Measurements from ENCODE around the gene PEX14.

DNA sequence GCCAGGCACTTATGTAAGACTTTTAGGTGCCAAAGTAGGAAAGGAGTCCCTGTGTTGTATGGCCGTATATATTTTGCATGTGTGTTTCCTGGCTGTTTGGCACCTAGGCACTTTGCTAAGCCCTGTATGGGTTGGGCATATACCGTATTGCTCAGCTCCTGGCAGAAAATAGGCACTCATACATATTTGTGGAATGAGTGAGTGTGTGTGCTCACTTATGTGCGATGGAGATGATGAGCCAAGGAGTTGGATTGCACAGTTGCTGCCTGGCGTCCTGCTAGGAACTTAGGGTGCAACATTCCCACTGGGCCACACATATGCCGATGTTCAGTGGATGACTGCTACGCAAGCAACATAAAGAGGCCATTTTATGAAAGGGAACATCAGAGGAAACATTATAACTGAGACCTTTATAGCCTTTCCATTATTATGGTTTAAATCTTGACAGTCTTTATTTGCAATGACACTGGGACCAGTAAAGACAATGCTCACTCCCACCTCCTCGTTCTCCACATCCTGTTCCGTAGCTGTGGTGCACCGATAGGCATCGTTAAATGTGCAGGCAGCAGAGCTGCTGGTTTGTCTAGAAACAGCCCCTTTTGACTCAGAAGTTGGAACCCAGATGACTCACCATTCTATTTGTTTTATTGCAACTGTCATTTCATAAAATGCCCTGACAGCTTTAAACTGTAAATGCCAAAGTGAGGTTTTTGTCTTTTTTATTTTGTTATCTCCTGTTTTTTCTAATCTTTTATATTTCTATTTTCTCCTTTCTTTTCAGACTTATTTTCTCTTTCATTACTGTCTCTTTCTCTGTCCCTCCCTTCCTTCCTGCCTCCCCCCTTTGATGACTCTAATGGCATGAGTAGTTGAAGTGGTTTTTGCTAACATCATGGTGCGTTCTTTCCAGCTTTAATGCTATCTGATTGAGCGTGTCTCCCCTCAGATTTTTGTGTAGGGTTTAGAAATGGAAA, 36.1 kb downstream of the PEX14 start:
- TF ChIP-seq CTCF (IDR thresholded peaks at IDR 0.05) (no peak), EP300 (IDR thresholded peaks at IDR 0.05) (no peak), POLR2AphosphoS5 (IDR thresholded peaks at IDR 0.05) (no peak)
